H9 (cell line): ENCODE measurements around the gene RAD18. TPM values are rescaled to one million over a fixed set of nuclear protein-coding genes. Genes with fewer than 3 reads are reported as not detected.

ENCODE experiments used
- DNase-seq: peaks from one replicate; pipeline ENCODE4 v3.0.0-alpha.2; 2017
- H2AFZ ChIP-seq: one replicate; pipeline ENCODE4 v1.6.1; 2013; ENCODE audit warnings: mild to moderate bottlenecking, low read length, control low read depth, moderate library complexity
- H2AK5ac ChIP-seq: 2 replicates; pipeline ENCODE4 v1.6.1; 2013; ENCODE audit warnings: low read length, control low read depth, mixed read lengths; ENCODE audit not compliant: insufficient read length
- H2BK120ac ChIP-seq: one replicate; pipeline ENCODE4 v1.6.1; 2013; ENCODE audit warnings: low read depth, mild to moderate bottlenecking, low read length, control low read depth, inconsistent platforms; ENCODE audit not compliant: poor library complexity, severe bottlenecking
- H2BK12ac ChIP-seq: 2 replicates; pipeline ENCODE4 v1.6.1; 2013; ENCODE audit warnings: low read length, control low read depth, mixed read lengths, low read depth; ENCODE audit not compliant: insufficient read length
- H2BK15ac ChIP-seq: 2 replicates; pipeline ENCODE4 v1.6.1; 2013; ENCODE audit warnings: low read depth, low read length, control low read depth
- H2BK20ac ChIP-seq: one replicate; pipeline ENCODE4 v1.6.1; 2013; ENCODE audit warnings: low read depth, mild to moderate bottlenecking, low read length, control low read depth, inconsistent platforms; ENCODE audit not compliant: poor library complexity, severe bottlenecking
- H2BK5ac ChIP-seq: 2 replicates; pipeline ENCODE4 v1.6.1; 2013; ENCODE audit warnings: low read length, control low read depth, mixed read lengths; ENCODE audit not compliant: insufficient read length
- H3K14ac ChIP-seq: 2 replicates; pipeline ENCODE4 v1.6.1; 2013; ENCODE audit warnings: low read length, control low read depth; ENCODE audit not compliant: insufficient read depth
- H3K18ac ChIP-seq: 2 replicates; pipeline ENCODE4 v1.6.1; 2013; ENCODE audit warnings: low read depth, mild to moderate bottlenecking, mixed read lengths, low read length, control low read depth; ENCODE audit not compliant: insufficient read length
- H3K23ac ChIP-seq: 2 replicates; pipeline ENCODE4 v1.6.1; 2013; ENCODE audit warnings: low read length, control low read depth, mixed read lengths, low read depth; ENCODE audit not compliant: insufficient read length
- H3K23me2 ChIP-seq: 2 replicates; pipeline ENCODE4 v1.6.1; 2013; ENCODE audit warnings: low read depth, mild to moderate bottlenecking, mixed read lengths, low read length, control low read depth; ENCODE audit not compliant: insufficient read length, poor library complexity, severe bottlenecking
- H3K27ac ChIP-seq: 2 replicates; pipeline ENCODE4 v1.5.1; 2013; ENCODE audit warnings: low read length, control low read depth, mixed read lengths, low read depth; ENCODE audit not compliant: insufficient read length
- H3K27me3 ChIP-seq: 2 replicates; pipeline ENCODE4 v1.6.1; 2013; ENCODE audit warnings: low read length, control low read depth, inconsistent platforms; ENCODE audit not compliant: insufficient read depth
- H3K4ac ChIP-seq: 2 replicates; pipeline ENCODE4 v1.6.1; 2013; ENCODE audit warnings: low read depth, mild to moderate bottlenecking, control low read depth, inconsistent platforms, low read length, moderate library complexity
- H3K4me1 ChIP-seq: 2 replicates; pipeline ENCODE4 v1.6.1; 2013; ENCODE audit warnings: low read length, control low read depth, inconsistent platforms; ENCODE audit not compliant: insufficient read depth
- H3K4me2 ChIP-seq: 2 replicates; pipeline ENCODE4 v1.6.1; 2013; ENCODE audit warnings: low read length, control low read depth, mixed read lengths; ENCODE audit not compliant: insufficient read length, insufficient read depth
- H3K56ac ChIP-seq: 2 replicates; pipeline ENCODE4 v1.6.1; 2013; ENCODE audit warnings: low read depth, mild to moderate bottlenecking, mixed read lengths, low read length, control low read depth; ENCODE audit not compliant: insufficient read length
- H3K79me1 ChIP-seq: 2 replicates; pipeline ENCODE4 v1.6.1; 2013; ENCODE audit warnings: low read depth, mild to moderate bottlenecking, moderate library complexity, low read length, control low read depth, inconsistent platforms; ENCODE audit not compliant: insufficient read depth, poor library complexity, severe bottlenecking
- H3K79me2 ChIP-seq: 2 replicates; pipeline ENCODE4 v1.6.1; 2013; ENCODE audit warnings: low read length, control low read depth, inconsistent platforms; ENCODE audit not compliant: insufficient read depth
- H3K9ac ChIP-seq: 2 replicates; pipeline ENCODE4 v1.6.1; 2013; ENCODE audit warnings: low read length, control low read depth, mixed read lengths; ENCODE audit not compliant: insufficient read length; ENCODE audit errors: extremely low read depth
- H3K9me3 ChIP-seq: one replicate; pipeline ENCODE4 v1.6.1; 2013; ENCODE audit warnings: low read depth, low read length, inconsistent platforms; ENCODE audit not compliant: control insufficient read depth
- H3T11ph ChIP-seq: one replicate; pipeline ENCODE4 v1.6.1; 2013; ENCODE audit warnings: mild to moderate bottlenecking, low read length, control low read depth, inconsistent platforms
- H4K20me1 ChIP-seq: one replicate; pipeline ENCODE4 v1.6.1; 2013; ENCODE audit not compliant: control insufficient read depth, insufficient read length, insufficient read depth
- H4K5ac ChIP-seq: 2 replicates; pipeline ENCODE4 v1.6.1; 2013; ENCODE audit warnings: low read depth, mild to moderate bottlenecking, mixed read lengths, low read length, control low read depth; ENCODE audit not compliant: insufficient read length
- H4K8ac ChIP-seq: replicated peaks from 2 replicates; pipeline ENCODE4 v1.6.1; 2013; ENCODE audit warnings: low read length, control low read depth, mixed read lengths, low read depth; ENCODE audit not compliant: insufficient read length
- H4K91ac ChIP-seq: 2 replicates; pipeline ENCODE4 v1.6.1; 2013; ENCODE audit warnings: low read depth, mild to moderate bottlenecking, moderate library complexity, mixed read lengths, low read length, control low read depth; ENCODE audit not compliant: insufficient read length
- H3K27ac Mint-ChIP-seq, 3 experiments: 2 replicates in 2 of 3; 3 replicates in 1 of 3; pipeline ENCODE4 v1.8.0; 2020 to 2021; ENCODE audit warnings: mixed read lengths in 3 of 3, mild to moderate bottlenecking in 1 of 3, moderate library complexity in 1 of 3
- H3K27me3 Mint-ChIP-seq: 2 replicates; pipeline ENCODE4 v1.8.0; 2021; ENCODE audit warnings: low read depth, mild to moderate bottlenecking, moderate library complexity, mixed read lengths
- H3K36me3 Mint-ChIP-seq, 3 experiments: 2 replicates in 2 of 3; 3 replicates in 1 of 3; pipeline ENCODE4 v1.8.0; 2020 to 2021; ENCODE audit warnings: low read depth in 3 of 3, mixed read lengths in 3 of 3; ENCODE audit not compliant: insufficient read depth in 1 of 3
- H3K4me1 Mint-ChIP-seq, 2 experiments: 2 replicates each; pipeline ENCODE4 v1.8.0; 2020; ENCODE audit warnings: mixed read lengths in 2 of 2
- H3K4me3 Mint-ChIP-seq, 2 experiments: 2 replicates in 1 of 2; 3 replicates in 1 of 2; pipeline ENCODE4 v1.8.0; 2020 to 2021; ENCODE audit warnings: mild to moderate bottlenecking in 2 of 2, mixed read lengths in 2 of 2, moderate library complexity in 1 of 2
- H3K9me3 Mint-ChIP-seq, 2 experiments: 2 replicates in 1 of 2; 3 replicates in 1 of 2; pipeline ENCODE4 v1.8.0; 2020; ENCODE audit warnings: mild to moderate bottlenecking in 2 of 2, mixed read lengths in 2 of 2, moderate library complexity in 1 of 2
- CTCF ChIP-seq: fragments of 200-600 bp; sonication (generic); conservative IDR thresholded peaks from 3 replicates; pipeline ENCODE4 v1.8.0; 2021; ENCODE audit warnings: antibody characterized with exemption, mild to moderate bottlenecking
- WGBS: extraction: QIAGEN DNeasy Blood & Tissue Kit; methylation state at CpG from one replicate; pipeline ENCODE4 v1.1.7; 2013; ENCODE audit warnings: missing lambda C conversion rate, low lambda C conversion rate, mixed read lengths; ENCODE audit not compliant: insufficient read length; ENCODE audit errors: extremely low coverage; 5-methylcytosine and 5-hydroxymethylcytosine counted together
- total RNA-seq: library from RNA; stranded (reverse); gene quantifications from 2 replicates; pipeline ENCODE4 v1.2.1, GENCODE V29; 2021

The RAD18 gene
- total RNA-seq, 1 experiment from 2014 or later = 27.8 TPM

- Histone ChIP-seq H2AK5ac (no peak overlapping the region), H2BK15ac (no peak overlapping the region), H2BK120ac (no peak overlapping the region), H3K27me3 (no peaks in the 10 kb centered on the region), H3K79me2 (no peaks in the 10 kb centered on the region), H3T11ph (no peak overlapping the region), H3K79me1 (no peaks in the 10 kb centered on the region), H2BK12ac (no peak overlapping the region), H3K23ac (no peak overlapping the region), H3K18ac (no peak overlapping the region), H3K9ac (no peak overlapping the region), H4K20me1 (no peaks in the 10 kb centered on the region), H3K14ac (no peak overlapping the region), H2BK5ac (no peak overlapping the region), H4K91ac (no peak overlapping the region), H3K4ac (no peak overlapping the region), H3K23me2 (no peaks in the 10 kb centered on the region), H3K4me2 (no peak overlapping the region), H3K4me1 (no peaks in the 10 kb centered on the region), H3K27ac (no peak overlapping the region), H3K9me3 (no peaks in the 10 kb centered on the region), H3K56ac (no peak overlapping the region), H4K8ac (no peak overlapping the region), H4K5ac (no peak overlapping the region), H2BK20ac (no peak overlapping the region), H2AFZ (no peak overlapping the region)
- Mint-ChIP-seq H3K27me3 (no peaks in the 10 kb centered on the region), H3K9me3 (peaks cover 4 to 7% of the 10 kb centered on the region in 2 experiments; a peak in 4 of 5 replicates), H3K36me3 (peaks cover 15 to 25% (median 21%) of the 10 kb centered on the region in 3 experiments), H3K4me3 (no peak overlapping the region), H3K4me1 (no peaks in the 10 kb centered on the region), H3K27ac (no peak overlapping the region)
- TF ChIP-seq CTCF = no peak
- no peak for DNase-seq
- no CpG with 5 or more reads among the region's 2 CpGs for WGBS
Observed at GRCh38 chr3:8932507-8932906, 30.8 kb downstream of the RAD18 start.
